ENCODE data around the gene PAFAH2. TPM values are rescaled to one million over a fixed set of nuclear protein-coding genes. Genes with fewer than 3 reads are reported as not detected.
A peak's percentile ranks its signal among the peaks of the same experiment; 100 is the strongest.

Gene PAFAH2
- total RNA-seq, 2 experiments from 2014 or later, result 4.7 to 5.2 TPM

DNA sequence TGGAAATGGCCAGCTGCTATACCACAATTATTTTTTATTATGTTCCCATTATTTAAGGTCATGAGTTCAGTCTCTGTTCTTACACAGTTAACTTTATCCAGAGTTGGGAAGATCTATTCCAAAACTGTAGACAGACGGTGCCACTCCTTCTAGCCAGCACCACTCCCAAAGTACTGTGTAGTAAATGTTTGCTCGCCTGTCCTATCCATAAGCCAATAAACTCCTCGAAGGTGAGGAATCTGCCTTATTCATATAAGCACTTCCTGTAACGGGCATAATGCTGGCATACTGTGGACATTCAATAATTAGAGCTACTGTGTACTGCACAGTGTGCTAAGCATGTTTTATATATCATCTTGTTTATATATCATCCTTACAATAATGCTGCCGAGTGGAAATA is 65.5 kb downstream of the PAFAH2 start:
- no peaks in the 10 kb centered on the region for H3K36me3 Mint-ChIP-seq (ENCODE audit: low read depth)
- H3K27ac Mint-ChIP-seq, result no peak overlapping the region
- H3K9me3 Mint-ChIP-seq, result no peaks in the 10 kb centered on the region
- intact Hi-C loops (cut with micrococcal nuclease), result no loop called here
- no peaks in the 10 kb centered on the region for H3K27me3 Mint-ChIP-seq (ENCODE audit: low read depth)
- CTCF ChIA-PET, result interaction anchor here (0.6 to 0.7 kb wide), 2 partner anchors 37 to 444 kb away, joined by 3 read pairs; no protein-coding TSS in a partner anchor
- no peak overlapping the region for H3K4me3 Mint-ChIP-seq
- peaks cover 5% of the 10 kb centered on the region for H3K4me1 Mint-ChIP-seq (ENCODE audit: low read depth)
- no peak for DNase-seq

DNA sequence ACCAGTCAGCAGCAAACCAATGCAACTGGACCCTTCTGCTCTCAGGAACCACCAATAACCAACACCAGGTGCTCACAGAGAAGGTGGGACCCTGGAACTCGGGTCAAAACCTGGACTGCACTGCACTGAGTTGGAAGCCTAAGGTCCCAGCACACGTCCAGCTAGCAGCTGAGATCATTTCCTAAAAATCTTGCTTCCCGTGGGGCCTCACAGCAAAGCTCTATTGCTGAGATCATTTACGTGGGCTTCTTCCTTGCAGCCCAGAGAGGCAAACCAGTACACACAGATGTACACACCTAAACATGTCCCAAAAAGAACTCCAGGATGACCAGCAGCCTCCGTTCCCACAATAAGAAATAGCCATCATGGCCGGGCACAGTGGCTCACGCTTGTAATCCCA is 68.8 kb downstream of the PAFAH2 start:
- peaks cover 5% of the 10 kb centered on the region for H3K4me1 Mint-ChIP-seq (ENCODE audit: low read depth)
- DNase-seq, result no peak
- H3K27me3 Mint-ChIP-seq (ENCODE audit: low read depth), result no peaks in the 10 kb centered on the region
- CTCF ChIA-PET, result no interaction called here
- H3K9me3 Mint-ChIP-seq, result no peaks in the 10 kb centered on the region
- H3K36me3 Mint-ChIP-seq (ENCODE audit: low read depth), result no peaks in the 10 kb centered on the region
- H3K4me3 Mint-ChIP-seq, result no peak overlapping the region
- no peak overlapping the region for H3K27ac Mint-ChIP-seq
- intact Hi-C loops (cut with micrococcal nuclease), result no loop called here

DNA sequence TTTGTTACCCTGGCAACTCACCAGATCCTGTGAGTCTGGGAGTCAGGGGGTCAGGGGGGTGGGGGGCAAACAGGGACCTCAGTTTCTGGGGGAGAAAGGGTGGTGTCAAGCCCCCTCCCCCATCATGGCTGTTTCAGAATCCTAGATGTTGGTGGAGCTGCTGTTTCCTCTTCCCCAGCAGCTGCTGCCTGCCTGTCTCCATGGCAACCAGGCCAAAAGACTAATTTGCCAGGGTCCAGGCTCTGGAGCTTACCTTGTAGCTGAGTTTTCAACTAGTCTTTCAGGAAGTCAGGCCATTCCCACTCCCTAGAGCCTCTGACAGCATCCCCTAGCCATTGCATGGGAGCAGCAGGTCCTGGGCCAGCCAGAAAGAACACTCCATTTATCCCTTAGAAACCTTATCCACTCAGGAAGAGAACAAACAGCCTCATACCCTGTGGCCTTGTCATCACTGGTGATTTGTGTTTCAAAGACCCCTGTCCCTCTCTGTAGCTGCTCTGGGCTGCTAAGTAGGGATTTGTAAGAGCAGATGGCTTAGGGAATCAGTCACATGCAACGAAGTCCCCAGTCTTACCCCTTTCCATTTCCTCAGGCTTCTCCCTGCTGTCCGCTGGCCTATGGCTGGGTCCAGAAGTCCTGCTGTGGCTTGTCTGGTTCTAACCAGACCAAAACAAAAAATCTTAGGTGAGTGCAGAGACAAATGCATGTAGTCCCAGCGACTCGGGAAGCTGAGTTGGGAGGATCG is 70.2 kb downstream of the PAFAH2 start:
- Mint-ChIP-seq H3K4me1 (ENCODE audit: low read depth) (peaks cover 7% of the 10 kb centered on the region), H3K4me3 (no peak overlapping the region), H3K9me3 (no peaks in the 10 kb centered on the region), H3K36me3 (ENCODE audit: low read depth) (no peaks in the 10 kb centered on the region), H3K27ac (no peak overlapping the region), H3K27me3 (ENCODE audit: low read depth) (peaks cover 2% of the 10 kb centered on the region)
- CTCF ChIA-PET, result no interaction called here
- DNase-seq, result no peak
- intact Hi-C loops (cut with micrococcal nuclease), result no loop called here

DNA sequence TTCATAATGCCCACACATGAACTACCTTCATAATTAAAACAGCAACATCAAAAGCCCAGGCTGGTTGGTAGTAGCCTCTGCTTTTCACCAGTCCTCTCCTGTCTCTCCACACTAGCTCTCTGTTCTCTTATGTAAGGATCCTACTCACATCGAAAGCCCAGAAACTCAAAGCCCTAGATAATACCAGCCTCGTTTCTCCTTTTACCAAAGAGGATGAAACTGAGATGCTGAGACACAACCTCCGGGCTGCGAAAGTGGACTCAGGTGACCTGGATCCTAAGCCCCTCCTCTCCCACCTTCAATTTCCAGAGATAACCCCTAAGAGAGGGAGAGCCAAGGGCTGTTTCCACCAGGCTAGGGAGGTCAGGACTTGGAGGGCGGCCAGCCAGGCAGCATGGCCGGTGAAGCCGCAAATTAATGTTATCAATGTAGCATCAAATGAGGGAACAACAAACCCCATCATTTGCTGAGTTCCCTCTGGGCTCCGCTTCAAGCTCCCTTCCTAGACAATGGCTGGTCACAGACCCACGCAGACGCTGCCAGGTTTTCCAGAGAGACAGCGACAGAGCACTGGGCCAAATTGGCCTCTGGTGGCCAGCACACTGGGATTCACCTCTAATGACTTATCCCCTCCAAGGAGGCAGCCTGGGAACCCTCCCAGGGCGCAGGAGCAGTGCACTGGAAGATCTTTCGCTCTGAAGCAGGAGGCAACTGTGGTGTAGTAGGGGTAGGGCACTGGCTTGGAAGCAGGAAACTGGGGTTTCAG is 70.9 kb downstream of the PAFAH2 start:
- DNase-seq, result no peak
- CTCF ChIA-PET, result interaction anchor here (0.6 to 0.7 kb wide), 2 partner anchors 12 to 379 kb away, joined by 5 to 6 read pairs; no protein-coding TSS in a partner anchor
- Mint-ChIP-seq H3K36me3 (ENCODE audit: low read depth) (no peaks in the 10 kb centered on the region), H3K27ac (no peak overlapping the region), H3K9me3 (no peaks in the 10 kb centered on the region), H3K4me3 (no peak overlapping the region), H3K4me1 (ENCODE audit: low read depth) (peaks cover 12% of the 10 kb centered on the region), H3K27me3 (ENCODE audit: low read depth) (peaks cover 2% of the 10 kb centered on the region)
- intact Hi-C loops (cut with micrococcal nuclease), result no loop called here

DNA sequence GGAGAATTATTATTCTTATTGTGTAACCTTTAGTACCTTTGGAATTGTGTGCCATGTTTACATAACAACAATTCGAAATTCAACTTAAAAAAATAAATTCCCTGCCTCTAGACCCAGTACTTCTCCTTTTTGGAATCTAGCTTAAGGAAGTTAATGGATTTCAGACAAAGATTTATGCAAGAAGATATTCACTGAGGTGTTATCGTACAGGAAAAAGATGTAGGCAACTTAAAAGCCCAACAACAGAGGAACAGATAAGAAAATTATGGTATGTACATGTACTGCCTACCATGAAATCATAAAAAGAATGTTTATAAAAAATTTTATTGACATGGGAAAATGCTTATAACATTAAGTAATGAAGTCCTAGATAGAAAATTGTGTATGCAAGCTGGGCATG is 73.4 kb downstream of the PAFAH2 start:
- peaks cover 17% of the 10 kb centered on the region for H3K4me1 Mint-ChIP-seq (ENCODE audit: low read depth)
- H3K36me3 Mint-ChIP-seq (ENCODE audit: low read depth), result no peaks in the 10 kb centered on the region
- no peak overlapping the region for H3K4me3 Mint-ChIP-seq
- CTCF ChIA-PET, result no interaction called here
- H3K9me3 Mint-ChIP-seq, result no peaks in the 10 kb centered on the region
- DNase-seq, result no peak
- H3K27me3 Mint-ChIP-seq (ENCODE audit: low read depth), result peaks cover 2% of the 10 kb centered on the region
- intact Hi-C loops (cut with micrococcal nuclease), result no loop called here
- no peak overlapping the region for H3K27ac Mint-ChIP-seq

DNA sequence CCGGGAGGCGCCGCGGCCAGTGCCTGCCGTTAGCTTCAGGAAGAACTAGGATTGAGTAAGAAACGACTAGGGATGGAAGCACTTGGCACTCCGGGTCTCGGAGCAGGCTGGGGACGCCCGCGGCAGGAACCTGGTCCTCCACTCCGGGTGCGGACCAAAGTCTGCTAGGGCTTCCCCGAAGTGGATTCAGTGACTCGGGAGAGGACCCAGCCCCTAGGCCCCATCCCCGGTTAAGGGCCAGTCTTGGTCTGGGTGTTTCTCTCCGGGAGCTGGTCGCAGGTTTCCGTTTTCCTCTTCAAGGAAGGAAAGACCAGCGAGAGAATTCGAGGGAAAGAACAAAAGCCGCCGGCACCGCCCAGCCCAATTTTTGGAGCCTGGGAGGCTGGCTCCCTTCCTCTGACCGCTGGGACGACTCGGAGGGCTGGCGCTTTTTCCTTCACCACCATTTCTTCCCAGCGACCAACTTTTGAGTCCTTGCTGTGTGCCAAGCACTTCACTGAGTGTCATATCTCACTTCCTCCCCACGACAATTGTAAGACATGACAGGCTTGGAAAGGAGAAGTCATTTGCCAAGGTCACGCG is 74.8 kb downstream of the PAFAH2 start:
- intact Hi-C loops (cut with micrococcal nuclease), result loop anchor here (1.0 kb wide), 1 partner anchor 17 kb away; the partner anchor contains the start of gene STMN1

DNA sequence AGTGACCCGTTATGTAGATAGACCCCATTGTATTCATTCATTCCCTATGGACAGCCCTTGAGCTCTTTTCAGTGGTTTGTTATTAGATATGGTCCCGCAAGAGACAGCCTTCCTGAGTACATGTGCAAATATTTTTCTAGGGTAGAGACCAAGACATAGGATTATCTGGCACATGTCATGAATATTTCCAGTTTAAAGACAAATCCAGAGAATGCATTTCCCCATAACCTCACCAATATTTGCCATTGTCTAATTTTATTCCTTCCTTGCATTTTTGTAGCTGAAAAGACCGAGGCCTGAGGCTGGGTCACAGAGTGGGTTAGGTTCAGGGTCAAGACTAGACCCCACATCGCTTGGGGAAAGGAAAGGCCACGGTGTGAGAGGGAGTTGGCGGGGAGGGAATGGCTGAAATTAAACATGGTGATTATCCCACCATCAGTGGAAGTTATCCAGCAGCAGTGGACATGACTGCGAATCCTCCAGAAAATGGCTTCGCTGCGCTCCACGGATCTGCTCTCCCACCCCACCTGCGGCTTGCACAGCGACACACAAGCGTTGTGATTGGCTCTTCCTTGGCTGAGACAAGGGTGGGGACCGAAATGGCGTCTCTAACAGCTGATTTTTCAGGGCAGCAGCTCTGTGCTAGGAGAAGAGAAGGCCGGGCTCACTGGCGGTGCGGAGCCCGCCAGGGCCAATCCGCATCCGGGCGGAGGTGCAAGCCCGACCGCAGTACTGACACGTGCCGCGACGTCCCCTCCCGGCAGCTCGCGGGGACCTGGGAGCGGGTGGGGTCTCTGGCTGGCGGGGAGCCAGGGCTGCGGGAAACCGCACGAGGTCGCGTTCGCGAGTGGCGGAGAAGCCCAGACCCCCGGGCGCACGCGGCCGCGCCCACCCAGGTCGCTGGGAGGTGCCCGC is 75.5 kb downstream of the PAFAH2 start:
- peak; percentile 60 for DNase-seq
- Mint-ChIP-seq H3K36me3 (ENCODE audit: low read depth) (no peaks in the 10 kb centered on the region), H3K4me1 (ENCODE audit: low read depth) (peaks cover 27% of the 10 kb centered on the region), H3K9me3 (no peaks in the 10 kb centered on the region), H3K4me3 (peak overlapping the region; percentile 70), H3K27me3 (ENCODE audit: low read depth) (peaks cover 2% of the 10 kb centered on the region), H3K27ac (no peak overlapping the region)
- CTCF ChIA-PET, result interaction anchor here (0.6 to 1.6 kb wide), 3 partner anchors 16 to 1048 kb away, joined by 3 to 5 read pairs (median 4); partner anchors contain the start of gene STMN1
- intact Hi-C loops (cut with micrococcal nuclease), result loop anchor here (1.0 kb wide), 1 partner anchor 16 kb away; the partner anchor contains the start of gene STMN1

More for the DNA sequence above, 74.8 kb downstream of the PAFAH2 start:
- no peaks in the 10 kb centered on the region for H3K9me3 Mint-ChIP-seq
- peaks cover 22% of the 10 kb centered on the region for H3K4me1 Mint-ChIP-seq (ENCODE audit: low read depth)
- H3K27me3 Mint-ChIP-seq (ENCODE audit: low read depth), result peaks cover 2% of the 10 kb centered on the region
- CTCF ChIA-PET, result interaction anchor here (1.1 kb wide), 1 partner anchor 27 kb away, joined by 4 read pairs; no protein-coding TSS in a partner anchor
- no peaks in the 10 kb centered on the region for H3K36me3 Mint-ChIP-seq (ENCODE audit: low read depth)
- H3K27ac Mint-ChIP-seq, result no peak overlapping the region
- peak overlapping the region; percentile 53 for H3K4me3 Mint-ChIP-seq
- DNase-seq, result peak; percentile 41

DNA sequence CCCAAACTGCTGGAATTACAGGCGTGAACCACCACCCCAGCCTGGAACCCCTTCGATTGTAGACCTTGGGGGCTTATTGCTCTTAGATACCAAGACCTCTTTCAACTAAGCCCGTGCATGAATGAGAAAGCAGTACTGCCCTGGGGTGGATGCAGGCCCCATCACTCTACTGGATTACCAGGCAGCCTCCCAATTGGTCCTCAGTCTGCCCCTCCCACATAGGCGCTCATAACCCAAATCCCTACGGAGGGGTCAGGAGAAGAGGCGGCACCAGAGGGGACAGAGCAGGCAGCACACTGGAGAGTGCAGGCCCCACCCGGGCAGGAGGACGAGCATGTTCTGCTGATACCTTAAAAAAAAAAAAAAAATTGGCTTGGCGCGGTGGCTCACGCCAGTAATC is 79.2 kb downstream of the PAFAH2 start:
- Mint-ChIP-seq H3K27me3 (ENCODE audit: low read depth) (no peaks in the 10 kb centered on the region), H3K4me1 (ENCODE audit: low read depth) (peaks cover 24% of the 10 kb centered on the region), H3K4me3 (no peak overlapping the region), H3K36me3 (ENCODE audit: low read depth) (no peaks in the 10 kb centered on the region), H3K9me3 (no peaks in the 10 kb centered on the region), H3K27ac (no peak overlapping the region)
- CTCF ChIA-PET, result interaction anchor here (0.6 to 1.1 kb wide), 7 partner anchors 22 to 226 kb away, joined by 3 to 11 read pairs (median 3); no protein-coding TSS in a partner anchor
- intact Hi-C loops (cut with micrococcal nuclease), result no loop called here
- no peak for DNase-seq

DNA sequence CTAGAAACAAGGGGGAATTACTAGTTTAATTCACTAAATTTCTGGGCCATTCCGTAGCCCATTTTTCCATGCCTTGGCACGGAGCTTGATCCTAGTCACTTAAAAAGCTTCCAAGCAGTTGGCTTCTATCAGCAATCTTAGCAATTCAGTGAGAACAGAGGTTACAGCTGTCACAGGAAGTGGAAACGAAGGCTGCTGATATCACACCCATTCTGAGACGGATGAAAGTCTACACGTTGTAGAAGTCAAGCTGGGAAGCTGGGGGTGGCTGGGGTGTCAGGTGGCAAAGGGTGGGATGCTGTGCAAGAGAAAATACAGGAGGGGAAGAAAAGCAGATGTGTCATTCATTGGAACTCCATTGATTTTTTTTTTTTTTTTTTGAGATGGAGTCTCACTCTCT is 79.9 kb downstream of the PAFAH2 start:
- no peaks in the 10 kb centered on the region for H3K36me3 Mint-ChIP-seq (ENCODE audit: low read depth)
- H3K27ac Mint-ChIP-seq, result no peak overlapping the region
- no peak overlapping the region for H3K4me3 Mint-ChIP-seq
- DNase-seq, result peak; percentile 58
- H3K27me3 Mint-ChIP-seq (ENCODE audit: low read depth), result no peaks in the 10 kb centered on the region
- intact Hi-C loops (cut with micrococcal nuclease), result no loop called here
- CTCF ChIA-PET, result interaction anchor here (0.6 to 1.4 kb wide), 8 partner anchors 22 to 317 kb away, joined by 3 to 11 read pairs (median 4); partner anchors contain the start of gene PAFAH2
- no peaks in the 10 kb centered on the region for H3K9me3 Mint-ChIP-seq
- peaks cover 21% of the 10 kb centered on the region for H3K4me1 Mint-ChIP-seq (ENCODE audit: low read depth)

DNA sequence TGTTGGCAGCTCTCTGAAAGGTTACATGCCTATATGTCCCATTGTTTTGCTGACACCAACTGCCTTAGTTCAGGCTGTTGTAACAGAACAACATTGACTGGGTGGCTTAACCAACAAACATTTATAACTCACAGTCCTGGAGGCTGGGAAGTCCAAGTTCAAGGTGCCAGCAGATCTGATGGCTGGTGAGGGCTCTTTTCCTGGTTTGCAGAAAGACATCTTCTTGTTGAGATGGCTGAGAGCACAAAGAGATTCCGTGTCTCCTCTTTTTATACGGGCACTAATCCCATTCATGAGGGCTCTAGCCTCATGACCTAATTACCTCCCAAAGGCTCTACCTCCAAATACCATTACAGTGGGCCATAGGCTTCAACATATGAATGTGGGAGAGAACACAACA is 81.4 kb downstream of the PAFAH2 start:
- intact Hi-C loops (cut with micrococcal nuclease), result no loop called here
- CTCF ChIA-PET, result no interaction called here
- peaks cover 14% of the 10 kb centered on the region for H3K4me1 Mint-ChIP-seq (ENCODE audit: low read depth)
- no peaks in the 10 kb centered on the region for H3K27me3 Mint-ChIP-seq (ENCODE audit: low read depth)
- H3K27ac Mint-ChIP-seq, result no peak overlapping the region
- no peaks in the 10 kb centered on the region for H3K36me3 Mint-ChIP-seq (ENCODE audit: low read depth)
- H3K4me3 Mint-ChIP-seq, result no peak overlapping the region
- no peak for DNase-seq
- no peaks in the 10 kb centered on the region for H3K9me3 Mint-ChIP-seq

DNA sequence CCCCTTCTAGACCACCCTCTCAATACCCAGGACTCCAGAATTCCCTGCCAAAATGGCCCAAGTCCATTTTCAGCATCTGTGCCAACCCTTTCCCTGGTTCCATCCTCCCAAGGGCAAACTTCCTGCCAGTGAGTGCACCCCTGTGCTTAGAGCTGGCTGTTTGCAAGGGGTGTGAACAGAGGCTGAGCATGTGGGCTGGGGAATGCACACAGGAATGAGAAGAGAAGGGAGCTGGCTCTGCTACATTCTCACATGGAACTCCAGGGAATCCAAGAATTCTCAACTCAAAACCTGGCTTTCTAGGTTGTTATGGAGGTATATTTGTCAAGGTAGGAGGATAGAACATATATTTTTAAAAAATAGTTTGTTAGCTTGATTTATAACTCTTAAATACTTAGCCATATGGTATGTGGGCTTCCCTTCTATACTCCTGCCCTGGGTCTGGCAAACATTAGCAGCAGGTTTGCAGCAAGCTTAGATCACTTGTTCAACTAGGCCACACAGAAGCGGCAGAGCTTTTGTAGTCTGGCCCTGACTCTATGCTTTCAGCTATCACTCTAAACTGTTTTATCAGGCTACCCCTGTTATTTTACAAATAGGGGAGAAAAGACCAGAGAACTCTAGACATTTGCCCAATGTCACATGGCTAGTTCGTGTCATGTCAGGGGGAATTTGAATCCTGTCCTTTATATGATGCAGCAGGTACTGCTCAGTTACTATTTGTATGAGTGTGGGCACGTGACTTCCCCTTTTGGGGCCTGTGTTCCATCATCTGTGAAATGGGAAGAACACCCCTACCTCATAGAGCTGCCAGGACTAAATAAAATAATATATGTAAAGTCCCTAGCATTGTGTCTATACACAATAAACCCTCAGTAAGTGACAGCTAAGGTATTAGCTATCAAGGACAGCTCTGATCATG is 83.5 kb downstream of the PAFAH2 start:
- H3K4me1 Mint-ChIP-seq (ENCODE audit: low read depth), result peaks cover 10% of the 10 kb centered on the region
- H3K9me3 Mint-ChIP-seq, result no peaks in the 10 kb centered on the region
- H3K27me3 Mint-ChIP-seq (ENCODE audit: low read depth), result no peaks in the 10 kb centered on the region
- intact Hi-C loops (cut with micrococcal nuclease), result no loop called here
- CTCF ChIA-PET, result interaction anchor here (0.5 to 3.5 kb wide), 6 partner anchors 9 to 83 kb away, joined by 3 to 23 read pairs (median 4); partner anchors contain the start of gene PAFAH2
- H3K36me3 Mint-ChIP-seq (ENCODE audit: low read depth), result no peaks in the 10 kb centered on the region
- H3K27ac Mint-ChIP-seq, result no peak overlapping the region
- no peak for DNase-seq
- H3K4me3 Mint-ChIP-seq, result no peak overlapping the region

Data from activated naive CD4-positive, alpha-beta T cell treated with anti-CD3 and anti-CD28 coated beads for 36 hours (primary cell).